Measurements from ENCODE around the gene SEC14L5. TPM values are rescaled to one million over a fixed set of nuclear protein-coding genes. Genes with fewer than 3 reads are reported as not detected.

SEC14L5 gene
- total and polyA plus RNA-seq, 8 donors, result 0.17 to 0.76 (median 0.39) TPM

DNA sequence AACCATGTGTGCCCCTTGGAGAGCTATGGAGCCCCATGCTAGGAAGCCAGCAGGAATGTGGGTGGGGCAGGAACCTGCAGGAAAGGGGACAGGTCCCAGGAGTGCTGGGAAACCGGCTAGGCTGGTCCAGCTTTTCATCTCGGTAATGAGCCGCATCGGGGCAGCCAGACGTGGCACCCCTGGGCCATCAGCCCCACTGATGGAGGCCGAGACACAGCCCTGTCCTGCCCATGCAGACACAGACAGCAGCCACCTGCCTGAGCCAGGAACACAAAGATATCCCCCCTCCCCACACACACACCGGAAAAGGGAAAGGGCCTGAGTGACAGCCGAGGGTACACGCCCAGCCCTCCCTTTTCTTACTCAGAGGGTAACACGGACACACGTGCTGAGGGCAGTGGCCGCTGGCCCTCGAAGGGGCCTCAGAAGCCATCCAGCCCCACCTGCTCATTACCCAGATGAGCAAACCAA lies 39.3 kb upstream of the SEC14L5 start:
- peak overlapping the region in 1 of 2 donors; percentile 50 for H3K27ac ChIP-seq
- no peaks in the 10 kb centered on the region for H3K27me3 ChIP-seq
- no peaks in the 10 kb centered on the region for H3K4me1 ChIP-seq
- H3K4me3 ChIP-seq, result no peak overlapping the region
- DNase-seq (peak in 3 of 4 donors; percentile 74 to 80 (median 74)), ATAC-seq (peak; percentile 91)
- H3K36me3 ChIP-seq, result no peaks in the 10 kb centered on the region
- no peaks in the 10 kb centered on the region for H3K9me3 ChIP-seq
- TF ChIP-seq, protein P1, sequence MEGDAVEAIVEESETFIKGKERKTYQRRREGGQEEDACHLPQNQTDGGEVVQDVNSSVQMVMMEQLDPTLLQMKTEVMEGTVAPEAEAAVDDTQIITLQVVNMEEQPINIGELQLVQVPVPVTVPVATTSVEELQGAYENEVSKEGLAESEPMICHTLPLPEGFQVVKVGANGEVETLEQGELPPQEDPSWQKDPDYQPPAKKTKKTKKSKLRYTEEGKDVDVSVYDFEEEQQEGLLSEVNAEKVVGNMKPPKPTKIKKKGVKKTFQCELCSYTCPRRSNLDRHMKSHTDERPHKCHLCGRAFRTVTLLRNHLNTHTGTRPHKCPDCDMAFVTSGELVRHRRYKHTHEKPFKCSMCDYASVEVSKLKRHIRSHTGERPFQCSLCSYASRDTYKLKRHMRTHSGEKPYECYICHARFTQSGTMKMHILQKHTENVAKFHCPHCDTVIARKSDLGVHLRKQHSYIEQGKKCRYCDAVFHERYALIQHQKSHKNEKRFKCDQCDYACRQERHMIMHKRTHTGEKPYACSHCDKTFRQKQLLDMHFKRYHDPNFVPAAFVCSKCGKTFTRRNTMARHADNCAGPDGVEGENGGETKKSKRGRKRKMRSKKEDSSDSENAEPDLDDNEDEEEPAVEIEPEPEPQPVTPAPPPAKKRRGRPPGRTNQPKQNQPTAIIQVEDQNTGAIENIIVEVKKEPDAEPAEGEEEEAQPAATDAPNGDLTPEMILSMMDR (IDR thresholded peaks at IDR 0.05), result no peak
- intact Hi-C loops (cut with DNase I), result no loop called here

DNA sequence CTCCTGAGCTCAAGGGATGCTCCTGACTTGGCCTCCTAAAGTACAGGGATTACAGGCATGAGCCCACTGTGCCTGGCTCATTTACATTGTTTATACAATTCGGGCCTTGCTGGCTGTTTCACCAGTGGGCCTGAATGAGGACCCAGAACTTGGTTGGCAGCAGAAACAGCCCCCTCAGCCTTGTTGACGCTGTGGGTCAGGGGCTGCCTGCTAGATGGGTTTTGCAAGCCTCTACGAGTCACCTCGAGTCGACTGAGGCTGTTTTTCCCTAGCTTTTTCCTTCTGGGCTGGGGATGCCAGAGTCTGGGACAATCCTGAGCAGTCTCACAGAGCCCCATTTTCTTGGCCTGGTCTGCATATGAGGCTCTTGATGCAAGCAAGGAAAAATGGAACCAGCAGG lies 37.3 kb upstream of the SEC14L5 start:
- DNase-seq (peak in 1 of 4 donors; percentile 32), ATAC-seq (no peak)
- no peaks in the 10 kb centered on the region for H3K9me3 ChIP-seq
- TF ChIP-seq, protein P1 (IDR thresholded peaks at IDR 0.05), result no peak
- H3K36me3 ChIP-seq, result no peaks in the 10 kb centered on the region
- H3K27me3 ChIP-seq, result peaks cover 0 to 8% of the 10 kb centered on the region in 2 donors
- peaks cover 0 to 5% of the 10 kb centered on the region in 2 donors for H3K4me1 ChIP-seq
- H3K4me3 ChIP-seq, result no peak overlapping the region
- no peak overlapping the region for H3K27ac ChIP-seq
- intact Hi-C loops (cut with DNase I), result no loop called here

DNA sequence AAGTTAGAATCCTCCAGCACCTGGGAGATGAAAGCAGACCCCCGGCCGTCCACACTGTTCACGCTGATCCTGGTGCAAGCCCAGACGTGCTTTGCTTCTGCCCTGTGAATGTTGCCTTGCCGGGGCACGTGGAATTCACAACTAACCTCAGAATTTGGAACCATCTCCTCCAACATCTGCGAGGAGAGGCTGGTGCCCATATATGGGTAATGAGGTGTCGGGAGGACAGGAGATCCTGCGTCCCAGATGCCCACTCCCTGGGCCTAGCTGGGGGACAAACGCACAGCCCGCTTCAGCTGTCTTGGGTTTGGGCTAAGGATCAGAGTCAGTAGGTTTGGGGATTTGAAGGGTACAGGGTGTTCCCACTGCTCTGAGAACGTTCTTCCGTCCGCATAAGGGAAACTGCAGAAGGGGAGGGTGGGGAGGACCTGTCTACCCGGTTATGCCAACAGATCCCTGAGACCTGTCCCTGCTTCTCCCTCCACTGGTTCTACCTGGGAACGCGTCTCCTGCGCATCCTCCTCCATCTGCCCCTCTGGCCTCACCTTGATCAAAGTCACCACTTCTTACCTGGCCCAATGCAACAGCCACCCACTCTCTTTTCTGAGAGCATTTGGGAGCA lies 35.3 kb upstream of the SEC14L5 start:
- TF ChIP-seq, protein P1 (IDR thresholded peaks at IDR 0.05), result no peak
- no peaks in the 10 kb centered on the region for H3K36me3 ChIP-seq
- DNase-seq (peak in 1 of 4 donors; percentile 22), ATAC-seq (no peak)
- peaks cover 0 to 19% of the 10 kb centered on the region in 2 donors for H3K9me3 ChIP-seq
- H3K4me1 ChIP-seq, result peaks cover 0 to 5% of the 10 kb centered on the region in 2 donors
- intact Hi-C loops (cut with DNase I), result no loop called here
- H3K27me3 ChIP-seq, result peaks cover 0 to 8% of the 10 kb centered on the region in 2 donors
- no peak overlapping the region for H3K27ac ChIP-seq
- no peak overlapping the region for H3K4me3 ChIP-seq

DNA sequence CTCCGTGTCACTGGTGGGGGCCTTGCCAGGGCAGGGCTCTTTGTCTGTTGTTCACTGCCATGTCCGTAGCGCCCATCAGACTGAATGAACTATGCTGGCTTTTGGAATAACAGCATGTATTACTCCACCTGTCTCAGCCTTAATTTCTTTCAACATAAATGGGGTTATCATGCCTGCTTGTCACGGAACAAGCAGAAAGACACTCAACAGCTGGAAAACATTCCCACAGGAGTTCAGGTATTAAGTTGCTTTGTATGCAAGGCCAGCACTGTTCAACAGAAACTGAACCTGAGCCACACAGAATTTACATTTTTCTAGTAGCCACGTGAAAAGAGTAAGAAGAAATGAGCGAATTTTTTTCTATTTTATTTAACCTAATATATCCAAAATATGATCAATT lies 34.3 kb upstream of the SEC14L5 start:
- H3K36me3 ChIP-seq, result no peaks in the 10 kb centered on the region
- TF ChIP-seq, protein P1 (IDR thresholded peaks at IDR 0.05), result no peak
- peaks cover 0 to 19% of the 10 kb centered on the region in 2 donors for H3K9me3 ChIP-seq
- peaks cover 0 to 8% of the 10 kb centered on the region in 2 donors for H3K27me3 ChIP-seq
- DNase-seq (no peak), ATAC-seq (no peak)
- H3K4me3 ChIP-seq, result no peak overlapping the region
- no peak overlapping the region for H3K27ac ChIP-seq
- intact Hi-C loops (cut with DNase I), result no loop called here
- peaks cover 0 to 5% of the 10 kb centered on the region in 2 donors for H3K4me1 ChIP-seq

DNA sequence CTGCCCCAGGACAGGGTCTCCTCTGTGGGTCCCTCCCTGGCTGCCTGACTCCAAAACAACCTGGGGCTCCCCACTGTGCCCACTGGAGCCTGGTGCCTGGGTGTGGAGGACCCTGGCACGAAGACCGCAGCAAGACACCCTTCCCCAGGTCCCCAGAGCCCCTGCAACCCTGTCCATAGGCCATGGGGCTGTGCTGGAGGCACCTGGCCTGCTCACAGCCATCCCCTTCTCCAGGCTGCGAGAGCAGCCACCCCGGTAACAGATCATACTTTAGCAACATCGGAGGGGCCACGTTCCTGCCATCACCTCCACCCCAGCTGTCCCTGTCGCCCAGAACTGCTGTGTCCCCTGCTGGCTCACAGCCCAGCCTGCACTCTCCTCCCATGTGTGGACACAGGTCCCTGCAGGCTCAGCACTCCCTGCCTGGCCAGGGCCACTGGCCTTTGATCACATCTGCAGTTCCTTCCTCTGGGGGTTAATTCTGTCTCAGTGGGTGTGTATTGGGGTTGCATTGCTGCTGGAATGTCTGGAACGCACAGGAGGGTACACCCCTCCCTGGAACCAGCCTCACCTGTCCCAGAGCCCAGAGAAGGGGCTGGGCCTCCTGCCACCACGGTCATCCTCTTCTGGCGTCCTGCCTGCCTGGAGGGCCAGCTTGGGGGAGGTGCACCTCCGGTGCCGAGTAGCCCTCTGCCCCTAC lies 33.4 kb upstream of the SEC14L5 start:
- DNase-seq, result peak in 3 of 4 donors; percentile 42 to 90 (median 66)
- peaks cover 0 to 8% of the 10 kb centered on the region in 2 donors for H3K27me3 ChIP-seq
- H3K9me3 ChIP-seq, result peaks cover 0 to 19% of the 10 kb centered on the region in 2 donors
- no peak overlapping the region for H3K4me3 ChIP-seq
- peak; percentile 94 for ATAC-seq
- peak overlapping the region; percentile 19 to 50 for H3K27ac ChIP-seq
- H3K36me3 ChIP-seq, result no peaks in the 10 kb centered on the region
- TF ChIP-seq, protein P1 (IDR thresholded peaks at IDR 0.05), result no peak
- intact Hi-C loops (cut with DNase I), result no loop called here
- H3K4me1 ChIP-seq, result peaks cover 0 to 5% of the 10 kb centered on the region in 2 donors
